Measurements from ENCODE around the gene GRIK4.

The GRIK4 gene

GRCh38 chr11:120627327-120628163 is 116.0 kb downstream of the GRIK4 start:
- no peak for TF ChIP-seq CTCF (IDR thresholded peaks at IDR 0.05; ENCODE audit: low read depth, low read length, missing control alignments)
- no peak overlapping the region for H3K4me3 ChIP-seq (ENCODE audit: low read depth, low read length)
- DNase-seq (ENCODE audit: low read depth): no peak
- in situ Hi-C loops (cut with HindIII; ENCODE audit: low sequenced_read_pairs): no loop called here

GRCh38 chr11:120629407-120630080 is 118.0 kb downstream of the GRIK4 start:
- DNase-seq (ENCODE audit: low read depth): no peak
- no peak for TF ChIP-seq CTCF (IDR thresholded peaks at IDR 0.05; ENCODE audit: low read depth, low read length, missing control alignments)
- H3K4me3 ChIP-seq (ENCODE audit: low read depth, low read length): no peak overlapping the region
- in situ Hi-C loops (cut with HindIII; ENCODE audit: low sequenced_read_pairs): no loop called here

GRCh38 chr11:120630122-120630521 is 118.6 kb downstream of the GRIK4 start:
- no peak for DNase-seq (ENCODE audit: low read depth)
- TF ChIP-seq CTCF (IDR thresholded peaks at IDR 0.05; ENCODE audit: low read depth, low read length, missing control alignments): no peak
- in situ Hi-C loops (cut with HindIII; ENCODE audit: low sequenced_read_pairs): no loop called here
- H3K4me3 ChIP-seq (ENCODE audit: low read depth, low read length): no peak overlapping the region

- in situ Hi-C loops (cut with HindIII; ENCODE audit: low sequenced_read_pairs): no loop called here
- peak; percentile 25 for TF ChIP-seq CTCF (IDR thresholded peaks at IDR 0.05; ENCODE audit: low read depth, low read length, missing control alignments)
- no peak for DNase-seq (ENCODE audit: low read depth)
- no peak overlapping the region for H3K4me3 ChIP-seq (ENCODE audit: low read depth, low read length)
These were observed 121.0 kb downstream of the GRIK4 start for GRCh38 chr11:120632579-120632978.

GRCh38 chr11:120633616-120634393 is 122.3 kb downstream of the GRIK4 start:
- TF ChIP-seq CTCF (IDR thresholded peaks at IDR 0.05; ENCODE audit: low read depth, low read length, missing control alignments): no peak
- no peak for DNase-seq (ENCODE audit: low read depth)
- no peak overlapping the region for H3K4me3 ChIP-seq (ENCODE audit: low read depth, low read length)
- in situ Hi-C loops (cut with HindIII; ENCODE audit: low sequenced_read_pairs): no loop called here

- no peak overlapping the region for H3K4me3 ChIP-seq (ENCODE audit: low read depth, low read length)
- in situ Hi-C loops (cut with HindIII; ENCODE audit: low sequenced_read_pairs): no loop called here
- no peak for TF ChIP-seq CTCF (IDR thresholded peaks at IDR 0.05; ENCODE audit: low read depth, low read length, missing control alignments)
- no peak for DNase-seq (ENCODE audit: low read depth)
These were observed 123.2 kb downstream of the GRIK4 start for GRCh38 chr11:120634706-120635105.

Data from astrocyte of the cerebellum (primary cell).